HG03196 (cell line): ENCODE data around the gene PUM1.
"Not testable (repeated sequence)": the region's sequence is repeated elsewhere in the genome, so short reads cannot be mapped to it uniquely, and the experiment has no call there.

ENCODE experiments used
- ATAC-seq: cut with Tn5 transposase; IDR thresholded peaks from one replicate; pipeline ENCODE4 v1.9.1; 2021; ENCODE audit not compliant: unreplicated experiment

The PUM1 gene

DNA sequence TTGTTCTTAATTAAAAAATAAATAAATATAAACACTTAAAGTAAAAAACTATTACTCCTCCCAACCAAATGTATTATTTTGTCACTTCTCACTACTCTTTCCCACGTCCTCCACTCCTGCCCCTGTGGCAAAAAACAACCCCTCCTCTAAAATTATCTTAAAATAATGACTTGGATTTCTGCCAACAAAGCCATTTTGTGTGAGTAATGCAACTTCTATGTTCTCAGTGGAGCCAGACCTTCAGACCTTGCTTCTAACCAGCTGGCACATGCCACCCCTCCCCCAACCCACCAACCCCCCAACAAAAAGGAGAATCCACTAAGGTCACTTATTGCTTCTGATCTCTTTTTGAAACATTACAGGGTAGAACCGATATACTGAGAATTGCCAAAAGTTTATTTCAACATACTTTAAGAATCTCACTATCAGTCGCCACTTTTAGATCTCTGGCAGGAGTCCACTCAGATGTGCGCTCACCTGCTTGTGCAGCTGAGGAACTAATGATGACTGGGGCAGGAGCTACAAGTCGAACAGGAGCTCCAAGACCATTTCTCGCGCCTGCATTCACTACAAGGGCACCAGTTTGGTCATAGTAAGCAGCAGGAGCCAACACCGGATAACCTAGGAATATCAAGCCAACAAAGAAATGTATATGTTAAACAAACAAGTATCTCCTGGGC, 98.7 kb downstream of the PUM1 start:
- no peak for ATAC-seq

DNA sequence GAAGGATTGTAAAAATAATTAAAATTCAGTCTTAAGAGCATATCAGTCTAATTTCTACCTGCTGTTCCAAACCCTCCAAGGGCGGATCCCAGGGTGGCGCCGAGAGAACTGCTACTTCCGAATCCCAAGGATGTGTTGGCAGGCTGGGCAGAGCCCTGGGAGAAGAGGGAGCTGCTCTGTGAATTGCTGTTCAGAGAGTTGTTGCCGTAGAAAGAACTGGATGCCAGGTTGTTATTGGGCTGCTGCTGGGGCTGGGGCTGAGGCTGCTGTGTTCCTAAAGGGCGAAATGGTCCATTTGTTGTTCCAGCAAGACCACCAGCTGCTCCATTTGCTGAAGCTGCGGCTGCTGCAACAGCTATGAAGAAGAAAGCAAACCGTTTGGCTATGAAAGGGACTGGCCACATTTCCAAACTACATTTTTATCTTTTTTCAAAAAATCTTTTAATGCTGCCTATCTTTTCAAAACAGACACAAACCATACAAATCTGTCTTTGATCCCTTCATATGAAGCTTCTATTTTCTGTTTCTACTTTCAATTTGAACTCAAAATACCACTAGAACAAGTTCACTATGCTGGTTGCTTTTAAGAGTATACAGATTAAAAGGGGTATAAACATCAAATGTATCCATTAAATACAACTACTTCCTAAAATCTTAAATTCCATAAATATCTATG, 99.5 kb downstream of the PUM1 start:
- ATAC-seq = no peak

DNA sequence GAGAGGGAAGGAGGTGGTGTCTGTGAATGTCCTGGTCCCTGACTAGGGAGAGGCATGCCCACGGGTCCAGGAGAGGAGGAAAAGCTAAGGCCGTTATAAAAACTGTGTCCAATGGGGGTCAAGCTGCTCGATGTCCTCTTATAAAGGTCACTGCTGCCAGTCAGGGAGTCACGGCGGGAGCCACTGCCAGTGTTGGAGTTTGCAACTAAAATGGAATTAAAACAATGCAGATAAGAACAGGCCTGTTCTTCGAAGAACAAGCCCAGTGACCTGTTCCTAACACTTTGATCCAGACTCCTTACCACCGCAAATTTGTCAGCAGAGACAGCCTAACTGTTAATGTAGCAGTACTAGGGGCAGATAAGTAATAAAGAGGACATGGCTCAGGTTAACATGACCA, 100.8 kb downstream of the PUM1 start:
- no peak for ATAC-seq

DNA sequence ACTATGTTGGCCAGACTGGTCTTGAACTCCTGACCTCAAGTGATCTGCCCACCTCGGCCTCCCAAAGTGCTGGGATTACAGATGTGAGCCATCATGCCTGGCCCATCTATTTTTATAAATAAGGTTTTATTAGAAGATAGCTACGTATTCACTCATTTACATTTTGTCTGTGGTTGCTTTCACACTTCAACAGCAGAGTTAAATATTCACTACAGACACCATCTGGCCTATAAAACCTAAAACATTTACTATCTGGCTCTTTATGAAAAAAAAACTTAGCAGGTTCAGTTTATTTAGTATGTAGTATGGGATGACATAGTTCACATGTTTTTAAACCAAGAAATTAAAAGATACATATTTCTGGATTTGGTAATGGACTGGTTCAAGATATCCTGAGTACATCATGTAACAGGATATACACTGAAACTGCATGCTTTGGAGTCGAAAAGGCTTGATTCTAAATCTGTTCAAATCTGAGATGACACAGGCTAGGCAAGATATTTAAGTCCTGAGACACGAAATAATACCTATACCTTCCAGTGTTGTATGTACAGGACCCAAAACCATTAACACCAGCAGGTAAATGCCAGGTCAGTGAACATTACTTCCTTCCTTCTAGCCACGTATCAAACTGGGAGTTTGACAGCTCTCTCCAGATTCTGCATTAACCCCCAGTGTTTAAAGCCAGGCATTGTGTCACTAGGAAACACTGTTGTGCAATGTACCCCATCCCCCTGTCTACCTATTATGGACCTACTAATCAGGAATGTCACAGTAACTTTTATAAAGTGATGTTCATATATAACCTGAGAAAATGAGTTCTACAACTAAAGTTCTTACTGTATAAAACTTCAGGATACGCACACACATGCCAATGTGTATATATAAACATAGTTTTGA, 102.7 kb downstream of the PUM1 start:
- ATAC-seq = no peak

- ATAC-seq = no peak
Observed at GRCh38 chr1:30957560-30958222, 107.8 kb downstream of the PUM1 start.

DNA sequence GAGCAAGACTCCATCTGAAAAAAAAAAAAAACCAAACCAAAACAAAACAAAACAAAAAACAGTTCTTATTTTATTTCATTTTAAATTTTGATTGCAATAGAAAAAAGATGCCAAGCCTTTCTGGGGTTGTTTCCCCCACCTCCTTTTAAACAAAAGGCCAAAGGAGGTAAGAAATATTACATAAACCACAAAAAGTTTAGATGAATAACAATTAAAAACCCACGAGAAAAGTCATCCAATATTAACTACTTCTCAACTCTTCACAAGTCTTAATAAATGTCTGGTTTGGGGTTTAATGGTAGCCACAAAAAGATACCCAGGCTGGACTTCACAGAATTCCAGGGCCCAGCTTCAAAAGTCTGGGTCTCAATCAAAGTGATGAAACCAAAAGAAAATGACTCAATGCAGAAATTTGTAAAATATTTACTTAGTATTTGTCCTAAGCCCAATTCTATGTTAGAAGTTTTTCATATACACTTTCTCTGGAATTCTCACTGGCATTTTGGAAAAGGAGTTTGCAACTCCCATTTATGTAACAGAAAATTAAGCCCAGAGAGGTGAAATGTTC, 110.0 kb downstream of the PUM1 start:
- ATAC-seq = no peak

DNA sequence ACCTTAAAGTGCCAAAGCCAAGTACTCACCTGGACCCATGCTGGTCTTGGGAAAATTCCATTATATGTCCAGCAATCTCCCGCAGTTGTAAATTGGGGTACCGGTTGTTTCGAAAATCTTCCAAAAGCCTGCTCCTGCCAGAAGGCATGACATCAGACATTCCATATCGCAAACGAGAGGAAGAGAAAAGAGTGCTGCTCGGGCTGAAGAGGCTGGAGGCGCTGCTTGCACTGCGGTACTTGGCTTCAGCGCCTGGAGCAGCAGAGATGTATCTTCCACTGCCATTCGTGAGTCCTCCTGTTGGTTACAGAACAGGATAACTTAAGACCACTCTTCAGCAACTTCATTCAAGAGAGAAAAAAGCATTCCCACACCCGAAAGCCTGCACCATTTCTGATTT, 111.8 kb downstream of the PUM1 start:
- no peak for ATAC-seq

GRCh38 chr1:30952098-30952497, 113.4 kb downstream of the PUM1 start:
- no peak for ATAC-seq

- no peak for ATAC-seq
Observed at GRCh38 chr1:30950700-30951099, 114.8 kb downstream of the PUM1 start.

GRCh38 chr1:30950053-30950452, 115.5 kb downstream of the PUM1 start:
- ATAC-seq = no peak

- ATAC-seq = not testable (repeated sequence)
Observed at GRCh38 chr1:30949487-30949838, 116.1 kb downstream of the PUM1 start.

DNA sequence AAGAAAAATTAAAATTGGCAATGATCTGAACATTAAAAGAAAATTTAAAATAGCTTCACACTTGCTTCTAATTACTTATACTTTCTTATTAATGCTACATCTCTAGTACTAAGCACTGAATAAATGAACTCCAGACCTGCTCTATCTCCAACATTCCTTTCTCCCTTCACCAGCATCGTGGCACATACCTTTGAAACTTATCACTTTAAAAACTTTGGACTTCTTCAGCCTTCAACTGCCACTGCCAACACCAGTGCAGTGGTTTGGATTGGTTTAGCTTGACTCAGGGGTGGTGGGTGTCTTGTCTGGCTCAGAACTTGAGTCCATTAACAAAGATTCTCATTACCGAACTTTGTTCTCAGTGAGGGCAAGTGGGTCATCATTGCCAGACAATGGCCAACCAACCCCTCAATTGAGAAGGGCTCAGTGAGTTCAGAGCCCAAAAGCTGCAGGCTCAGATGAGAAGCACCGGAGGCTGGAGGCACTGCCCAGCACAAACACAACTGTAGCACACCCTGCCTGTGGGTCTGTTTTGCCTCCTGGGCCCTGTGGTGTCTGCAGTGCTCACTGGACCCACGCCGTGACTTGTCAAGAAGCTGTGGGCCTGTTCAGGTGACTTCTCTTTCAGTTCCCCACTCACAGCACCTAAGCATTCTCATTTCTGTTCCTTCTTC, 116.6 kb downstream of the PUM1 start:
- ATAC-seq = not testable (repeated sequence)

DNA sequence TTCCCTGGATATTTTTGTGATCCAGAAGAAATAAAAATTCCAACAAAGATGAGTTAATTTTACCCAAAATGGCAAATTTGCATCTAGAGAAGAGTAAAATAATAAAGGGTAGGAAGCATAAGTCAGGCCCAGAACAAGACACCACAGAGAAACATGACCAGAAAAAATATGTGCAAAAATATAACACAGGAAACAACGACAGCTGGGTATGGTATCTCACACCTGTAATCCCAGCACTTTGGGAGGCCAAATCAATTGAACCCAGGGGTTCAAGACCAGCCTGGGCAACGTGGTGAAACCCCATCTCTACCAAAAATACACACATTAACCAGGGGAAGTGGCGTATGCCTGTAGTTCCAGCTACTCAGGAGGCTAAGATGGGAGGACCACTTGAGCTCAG, 117.2 kb downstream of the PUM1 start:
- no peak for ATAC-seq

- no peak for ATAC-seq
Observed at GRCh38 chr1:30947212-30947611, 118.3 kb downstream of the PUM1 start.

GRCh38 chr1:30942326-30942963, 123.1 kb downstream of the PUM1 start:
- ATAC-seq = no peak

GRCh38 chr1:30940541-30940940, 125.0 kb downstream of the PUM1 start:
- no peak for ATAC-seq

GRCh38 chr1:30936541-30937171, 128.9 kb downstream of the PUM1 start:
- no peak for ATAC-seq

- not testable (repeated sequence) for ATAC-seq
Observed at GRCh38 chr1:30935758-30936157, 129.8 kb downstream of the PUM1 start.

- no peak for ATAC-seq
Observed at GRCh38 chr1:30934613-30935012, 130.9 kb downstream of the PUM1 start.

DNA sequence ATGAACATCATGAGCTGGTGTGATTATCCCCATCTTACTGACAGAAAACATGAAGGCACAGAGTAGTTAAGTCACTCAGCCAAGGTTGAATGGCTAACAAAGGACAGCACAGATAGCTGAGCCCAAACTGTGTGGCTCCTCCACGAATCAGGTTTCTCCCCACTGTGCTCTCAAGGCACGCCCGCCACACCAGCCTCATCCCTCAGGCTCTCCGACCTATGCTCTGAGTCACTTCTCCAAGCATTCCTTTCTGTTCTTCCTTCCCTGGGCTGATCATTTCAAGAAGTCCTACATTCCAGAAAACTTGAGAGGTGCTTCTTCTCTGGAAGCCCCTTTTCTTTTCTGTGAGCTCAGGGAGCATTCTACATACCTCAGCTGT, 131.7 kb downstream of the PUM1 start:
- ATAC-seq = no peak
